Measurements from ENCODE around the gene ADGRF1. TPM values are rescaled to one million over a fixed set of nuclear protein-coding genes. Genes with fewer than 3 reads are reported as not detected.

ADGRF1 gene
- total RNA-seq, 1 donor: not detected

DNA sequence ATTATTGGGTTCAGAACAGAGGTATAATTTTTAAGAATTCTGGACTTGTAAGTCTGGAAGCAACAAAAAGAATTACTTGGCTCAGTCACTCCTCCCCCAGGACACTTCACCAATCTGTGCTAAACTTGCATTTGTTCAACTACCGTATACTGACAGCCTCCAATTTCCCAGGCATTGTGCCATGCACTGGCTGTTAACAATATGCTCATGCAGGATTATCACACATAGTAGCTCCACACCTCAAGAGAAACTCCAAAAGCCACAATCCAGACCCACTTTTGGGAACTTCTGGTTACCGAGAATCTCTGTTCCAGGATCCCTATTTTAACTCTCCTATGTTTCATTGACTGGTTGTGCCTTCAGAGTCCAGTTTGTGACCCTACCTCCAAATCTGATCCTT, 7.7 kb downstream of the ADGRF1 start:
- TF ChIP-seq, protein P1, sequence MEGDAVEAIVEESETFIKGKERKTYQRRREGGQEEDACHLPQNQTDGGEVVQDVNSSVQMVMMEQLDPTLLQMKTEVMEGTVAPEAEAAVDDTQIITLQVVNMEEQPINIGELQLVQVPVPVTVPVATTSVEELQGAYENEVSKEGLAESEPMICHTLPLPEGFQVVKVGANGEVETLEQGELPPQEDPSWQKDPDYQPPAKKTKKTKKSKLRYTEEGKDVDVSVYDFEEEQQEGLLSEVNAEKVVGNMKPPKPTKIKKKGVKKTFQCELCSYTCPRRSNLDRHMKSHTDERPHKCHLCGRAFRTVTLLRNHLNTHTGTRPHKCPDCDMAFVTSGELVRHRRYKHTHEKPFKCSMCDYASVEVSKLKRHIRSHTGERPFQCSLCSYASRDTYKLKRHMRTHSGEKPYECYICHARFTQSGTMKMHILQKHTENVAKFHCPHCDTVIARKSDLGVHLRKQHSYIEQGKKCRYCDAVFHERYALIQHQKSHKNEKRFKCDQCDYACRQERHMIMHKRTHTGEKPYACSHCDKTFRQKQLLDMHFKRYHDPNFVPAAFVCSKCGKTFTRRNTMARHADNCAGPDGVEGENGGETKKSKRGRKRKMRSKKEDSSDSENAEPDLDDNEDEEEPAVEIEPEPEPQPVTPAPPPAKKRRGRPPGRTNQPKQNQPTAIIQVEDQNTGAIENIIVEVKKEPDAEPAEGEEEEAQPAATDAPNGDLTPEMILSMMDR (IDR thresholded peaks at IDR 0.05; ENCODE audit: insufficient read depth, low read length): no peak
- peak; percentile 10 for DNase-seq (ENCODE audit: low read depth)

DNA sequence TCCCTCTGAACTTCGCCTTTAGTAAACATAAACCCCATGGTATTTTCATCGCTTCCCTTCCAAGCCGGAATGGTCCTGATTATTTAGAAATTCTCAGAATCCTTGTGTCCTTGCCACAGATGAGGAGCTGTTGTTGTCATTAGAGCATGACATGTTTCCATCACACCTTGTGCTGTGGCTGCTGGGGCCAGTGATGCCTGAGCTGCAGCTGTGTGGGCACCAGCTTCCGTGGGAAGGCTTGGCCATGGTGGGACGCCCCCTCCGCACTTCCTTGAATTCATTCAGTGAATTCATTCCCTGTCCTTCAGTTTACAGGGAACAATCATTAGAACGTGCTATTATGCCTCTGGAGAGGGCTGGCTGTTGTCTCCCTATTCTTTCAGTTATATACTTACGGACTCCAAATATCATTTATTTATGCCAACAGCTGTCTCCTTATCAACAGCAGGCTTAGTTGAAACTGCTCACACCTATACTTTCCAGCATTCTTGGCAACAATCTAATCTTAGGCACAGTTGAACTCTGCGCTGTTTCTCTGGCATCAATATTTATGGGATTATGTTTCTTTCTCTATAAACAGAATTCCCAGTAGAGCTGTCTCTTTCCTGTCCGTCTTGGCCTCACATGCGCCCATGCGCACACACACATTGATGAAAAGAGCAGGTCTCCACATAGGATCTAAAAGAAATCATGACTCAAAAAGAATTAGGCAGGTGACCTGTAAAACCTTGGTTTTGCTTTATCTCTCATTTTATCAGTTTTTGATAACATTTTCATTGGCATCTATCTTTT, 9.0 kb downstream of the ADGRF1 start:
- no peak overlapping the region for H3K4me3 ChIP-seq (ENCODE audit: low read depth, low read length)
- no peak for DNase-seq (ENCODE audit: low read depth)
- TF ChIP-seq, protein P1 (IDR thresholded peaks at IDR 0.05; ENCODE audit: insufficient read depth, low read length): no peak

More for the DNA sequence above, 7.7 kb downstream of the ADGRF1 start:
- H3K4me3 ChIP-seq (ENCODE audit: low read depth, low read length): no peak overlapping the region

DNA sequence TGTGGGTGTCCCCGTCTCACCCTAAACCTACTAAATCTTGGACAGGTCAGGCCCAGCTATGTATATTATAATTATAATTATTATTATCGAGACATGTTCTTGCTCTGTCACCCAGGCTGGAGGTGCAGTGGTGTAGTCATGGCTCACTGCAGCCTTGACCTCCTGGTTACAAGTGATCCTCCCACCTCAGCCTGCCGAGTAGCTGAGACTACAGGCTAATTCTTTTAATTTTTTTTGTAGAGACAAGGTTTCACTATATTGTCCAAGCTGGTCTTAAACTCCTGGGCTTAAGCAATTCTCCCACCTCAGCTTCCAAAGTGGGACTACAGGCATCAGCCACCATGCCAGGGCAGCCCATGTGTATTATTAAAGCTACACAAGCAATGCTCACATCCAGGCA, 10.5 kb downstream of the ADGRF1 start:
- TF ChIP-seq, protein P1 (IDR thresholded peaks at IDR 0.05; ENCODE audit: insufficient read depth, low read length): no peak
- H3K4me3 ChIP-seq (ENCODE audit: low read depth, low read length): no peak overlapping the region

DNA sequence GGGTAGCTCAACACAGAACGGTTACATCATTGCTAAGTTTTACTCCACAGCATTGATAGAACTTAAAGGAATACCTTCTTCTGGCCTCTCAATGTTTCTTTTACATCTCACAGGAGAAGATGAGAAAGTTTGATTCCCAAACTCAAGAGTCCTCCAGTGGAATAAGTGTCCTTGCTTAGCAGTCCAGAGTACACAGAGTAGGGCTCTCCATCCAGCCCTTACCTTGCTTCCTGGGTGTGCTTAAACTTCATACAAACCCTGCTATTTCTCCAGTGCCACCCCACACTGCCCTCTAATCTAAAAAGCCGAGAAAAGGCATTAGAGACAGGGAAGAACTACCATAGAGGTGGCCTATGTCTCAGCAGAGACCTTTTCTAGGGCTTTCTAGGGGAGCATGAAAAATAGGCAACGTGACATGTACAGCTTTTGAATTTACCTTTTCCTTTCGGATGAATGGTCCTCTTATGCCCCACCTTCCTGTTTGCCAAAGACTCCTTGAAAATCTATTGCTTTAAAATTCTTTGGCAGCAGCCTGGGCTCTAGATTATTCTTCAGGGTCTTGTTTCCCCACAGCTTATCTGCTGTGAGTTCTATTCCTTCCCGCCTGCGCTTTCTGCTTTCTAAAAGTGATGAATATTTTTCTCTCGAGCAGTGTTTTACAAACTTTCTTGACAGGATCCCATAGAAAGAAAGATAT, 12.1 kb downstream of the ADGRF1 start:
- no peak overlapping the region for H3K4me3 ChIP-seq (ENCODE audit: low read depth, low read length)
- TF ChIP-seq, protein P1 (IDR thresholded peaks at IDR 0.05; ENCODE audit: insufficient read depth, low read length): no peak
- DNase-seq (ENCODE audit: low read depth): no peak

More for the DNA sequence above, 10.5 kb downstream of the ADGRF1 start:
- no peak for DNase-seq (ENCODE audit: low read depth)

DNA sequence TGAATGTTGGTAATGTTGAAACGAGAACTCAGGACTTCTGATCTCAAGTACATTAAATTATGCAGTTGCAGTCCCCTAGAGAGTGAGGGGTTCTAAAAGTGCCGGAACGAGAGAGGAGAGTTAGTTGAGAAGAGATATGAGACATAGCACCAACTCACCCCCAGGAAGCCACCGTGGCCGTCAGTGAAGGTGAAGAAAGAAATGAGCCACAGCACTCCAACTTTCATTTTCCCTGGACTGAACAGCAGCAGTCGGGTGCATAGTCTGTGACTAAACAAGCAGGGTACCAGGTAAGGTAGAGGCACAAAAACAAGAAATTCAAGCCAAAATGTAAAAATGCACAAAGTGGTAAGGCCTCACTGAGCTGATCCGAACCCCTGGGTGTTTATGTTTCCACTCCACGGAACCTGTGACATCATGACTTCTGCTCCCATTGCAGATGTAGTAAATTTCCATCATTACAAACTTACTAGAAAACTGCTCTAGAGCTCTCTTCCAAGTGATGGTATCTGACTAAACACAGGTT, 13.2 kb downstream of the ADGRF1 start:
- TF ChIP-seq, protein P1 (IDR thresholded peaks at IDR 0.05; ENCODE audit: insufficient read depth, low read length): no peak
- no peak for DNase-seq (ENCODE audit: low read depth)

DNA sequence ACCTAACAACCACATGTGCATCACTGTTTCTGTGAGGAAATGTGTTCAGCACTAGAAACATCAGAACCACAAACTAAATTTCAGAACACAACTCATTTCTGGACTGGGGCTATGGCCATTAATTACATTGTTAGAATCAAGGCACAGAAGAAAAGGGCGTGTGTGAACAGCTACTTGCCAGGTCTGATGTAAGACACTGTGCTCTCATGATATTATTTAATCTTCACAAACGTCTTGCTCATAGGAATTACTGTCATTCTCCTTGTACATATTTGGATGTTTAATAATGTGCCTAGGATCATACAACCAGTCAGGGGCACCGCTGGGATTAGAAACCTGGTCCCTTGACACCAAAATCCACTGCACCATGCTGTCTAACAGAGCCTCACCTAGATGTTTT, 14.8 kb downstream of the ADGRF1 start:
- TF ChIP-seq, protein P1 (IDR thresholded peaks at IDR 0.05; ENCODE audit: insufficient read depth, low read length): no peak
- no peak for DNase-seq (ENCODE audit: low read depth)
- H3K4me3 ChIP-seq (ENCODE audit: low read depth, low read length): no peak overlapping the region

More for the DNA sequence above, 13.2 kb downstream of the ADGRF1 start:
- no peak overlapping the region for H3K4me3 ChIP-seq (ENCODE audit: low read depth, low read length)
